GM23248 (cell line): ENCODE measurements around the gene SPAG6. TPM values are rescaled to one million over a fixed set of nuclear protein-coding genes. Genes with fewer than 3 reads are reported as not detected.
A peak's percentile ranks its signal among the peaks of the same experiment; 100 is the strongest.

ENCODE experiments used
- DNase-seq: peaks from one replicate; pipeline ENCODE4 v3.0.0-alpha.2; 2015
- H2AFZ ChIP-seq: fragments of 200-600 bp; sonication (generic); 2 replicates; pipeline ENCODE4 v1.6.1; 2016; ENCODE audit warnings: antibody characterized with exemption
- H3F3A ChIP-seq: fragments of 200-600 bp; sonication (generic); 2 replicates; pipeline ENCODE4 v1.6.1; 2016; ENCODE audit warnings: mild to moderate bottlenecking, antibody characterized with exemption, mixed run types; ENCODE audit not compliant: insufficient read depth
- H3K27ac ChIP-seq: fragments of 200-600 bp; sonication (generic); 2 replicates; pipeline ENCODE4 v1.5.1; 2016; ENCODE audit warnings: mild to moderate bottlenecking
- H3K27me3 ChIP-seq: fragments of 200-600 bp; sonication (generic); replicated peaks from 2 replicates; pipeline ENCODE4 v1.6.1; 2016; ENCODE audit warnings: mild to moderate bottlenecking; ENCODE audit not compliant: insufficient read depth
- H3K36me3 ChIP-seq: fragments of 200-600 bp; sonication (generic); 2 replicates; pipeline ENCODE4 v1.6.1; 2016; ENCODE audit warnings: low read depth, mild to moderate bottlenecking
- H3K4me1 ChIP-seq: fragments of 200-600 bp; sonication (generic); 2 replicates; pipeline ENCODE4 v1.6.1; 2016; ENCODE audit warnings: mild to moderate bottlenecking; ENCODE audit not compliant: insufficient read depth
- H3K4me2 ChIP-seq: fragments of 200-600 bp; sonication (generic); one replicate; pipeline ENCODE4 v1.6.1; 2016; ENCODE audit warnings: mild to moderate bottlenecking; ENCODE audit not compliant: unreplicated experiment
- H3K4me3 ChIP-seq: fragments of 200-600 bp; sonication (generic); 2 replicates; pipeline ENCODE4 v1.5.1; 2016; ENCODE audit warnings: mild to moderate bottlenecking
- H3K79me2 ChIP-seq: fragments of 200-600 bp; sonication (generic); 2 replicates; pipeline ENCODE4 v1.6.1; 2016; ENCODE audit warnings: mild to moderate bottlenecking; ENCODE audit not compliant: insufficient read depth
- H3K9ac ChIP-seq: fragments of 200-600 bp; sonication (generic); 2 replicates; pipeline ENCODE4 v1.6.1; 2016; ENCODE audit warnings: mild to moderate bottlenecking
- H3K9me2 ChIP-seq: fragments of 200-600 bp; sonication (generic); 2 replicates; pipeline ENCODE4 v1.6.1; 2016; ENCODE audit warnings: mixed run types, mild to moderate bottlenecking, moderate library complexity; ENCODE audit not compliant: insufficient read depth
- H3K9me3 ChIP-seq: fragments of 200-600 bp; sonication (generic); one replicate; pipeline ENCODE4 v1.6.1; 2017; ENCODE audit warnings: low read depth
- H4K20me1 ChIP-seq: fragments of 200-600 bp; sonication (generic); 2 replicates; pipeline ENCODE4 v1.6.0; 2016; ENCODE audit not compliant: insufficient read depth
- EZH2 ChIP-seq: fragments of 200-600 bp; sonication (generic); IDR thresholded peaks from 2 replicates; pipeline ENCODE4 v1.6.1; 2018; ENCODE audit warnings: antibody characterized with exemption, mild to moderate bottlenecking; ENCODE audit not compliant: insufficient read depth, poor library complexity, severe bottlenecking
- EZH2phosphoT487 ChIP-seq: fragments of 200-600 bp; sonication (generic); IDR thresholded peaks from 2 replicates; pipeline ENCODE4 v1.6.1; 2018; ENCODE audit warnings: antibody characterized with exemption, moderate library complexity, mild to moderate bottlenecking, low read depth; ENCODE audit not compliant: insufficient read depth
- WGBS, 2 experiments: methylation state at CpG; one replicate each; pipeline ENCODE4 v1.1.6; 2015 to 2017; ENCODE audit warnings: low lambda C conversion rate in 2 of 2, low coverage in 1 of 2; ENCODE audit errors: missing lambda C conversion rate in 2 of 2; 5-methylcytosine and 5-hydroxymethylcytosine counted together
- in situ Hi-C: fragments of 300-500 bp; cut with MboI; formaldehyde crosslinking; loops from 2 replicates; pipeline ENCODE4 v1.15.0; 2020
- polyA plus RNA-seq: library from polyadenylated mRNA; unstranded; fragments of >200 nt; fragmentation: Nextera tagmentation; extraction: Ambion mirVana; gene quantifications from 2 replicates; pipeline ENCODE4 v1.2.1, GENCODE V29; 2016
- total RNA-seq: library from RNA; depleted of rRNA; stranded (reverse); fragments of >200 nt; shearing (Covaris generic); gene quantifications from 2 replicates; pipeline ENCODE4 v1.2.3, GENCODE V29; 2014; rRNA removed

Gene SPAG6
- total RNA-seq (not detected in 2 replicates), polyA plus RNA-seq (not detected in 2 replicates)

- 12 to 13% methylated on average over 71 to 75 of the region's 83 CpGs for WGBS, 2 experiments
- Histone ChIP-seq H2AFZ (peak within 1 kb of the TSS; percentile 19), H3K27ac (no peak within 1 kb of the TSS), H3K4me1 (no peaks in the 10 kb centered on the region), H3K9ac (no peak within 1 kb of the TSS), H3K79me2 (no peaks in the 10 kb centered on the region), H3K9me2 (no peaks in the 10 kb centered on the region), H3K27me3 (peaks cover 74% of the 10 kb centered on the region), H3K4me3 (no peak within 1 kb of the TSS), H4K20me1 (no peaks in the 10 kb centered on the region), H3K4me2 (no peak within 1 kb of the TSS), H3F3A (no peaks in the 10 kb centered on the region), H3K9me3 (no peaks in the 10 kb centered on the region), H3K36me3 (no peaks in the 10 kb centered on the region)
- peak; percentile 33 for DNase-seq
- in situ Hi-C loops, result no loop called here
- TF ChIP-seq EZH2, result no peak
- no peak for TF ChIP-seq EZH2phosphoT487
Measured at GRCh38 chr10:22345301-22346095, at the start of gene SPAG6. Gene SPAG6 (plus strand): TSS chr10:22345496. CDS start chr10:22345612, 116 bp downstream.

DNA sequence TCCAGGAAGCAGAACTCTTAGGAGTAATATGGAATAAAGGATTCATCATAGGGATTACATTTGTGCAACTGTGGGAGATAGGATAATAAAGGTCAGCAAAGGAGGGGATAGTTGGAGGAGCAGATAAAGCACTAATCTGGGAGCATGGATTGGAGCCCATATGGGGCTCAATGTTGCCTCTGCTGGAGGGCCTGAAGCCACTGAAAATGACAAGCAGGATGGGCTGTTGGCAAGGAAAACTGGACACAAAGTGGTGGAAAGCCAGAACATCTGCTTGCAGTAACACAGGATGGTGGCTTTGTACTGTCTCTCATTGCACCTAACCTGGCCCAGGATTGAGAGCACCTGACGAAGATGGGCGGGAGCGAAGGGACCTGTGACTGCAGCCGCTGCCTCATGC is 44.1 kb upstream of the SPAG6 start:
- in situ Hi-C loops, result no loop called here
- no peaks in the 10 kb centered on the region for H3K9me3 ChIP-seq
- 87 to 95% methylated on average over 4 of the region's 4 CpGs for WGBS, 2 experiments

GRCh38 chr10:22303461-22303860 is 41.8 kb upstream of the SPAG6 start:
- no peak overlapping the region for H3K4me2 ChIP-seq
- no peak for DNase-seq
- peaks cover 6% of the 10 kb centered on the region for H3K4me1 ChIP-seq
- no peaks in the 10 kb centered on the region for H3K9me3 ChIP-seq
- no peaks in the 10 kb centered on the region for H3K36me3 ChIP-seq
- H3K27me3 ChIP-seq, result no peaks in the 10 kb centered on the region
- in situ Hi-C loops, result no loop called here
- H3K9me2 ChIP-seq, result no peaks in the 10 kb centered on the region
- H4K20me1 ChIP-seq, result no peaks in the 10 kb centered on the region
- WGBS, 2 experiments, result 95 to 97% methylated on average over 3 of the region's 3 CpGs
- H3K27ac ChIP-seq, result no peak overlapping the region
- no peaks in the 10 kb centered on the region for H3F3A ChIP-seq
- no peak overlapping the region for H3K9ac ChIP-seq
- TF ChIP-seq EZH2 (no peak), EZH2phosphoT487 (no peak)
- no peak overlapping the region for H2AFZ ChIP-seq
- H3K79me2 ChIP-seq, result no peaks in the 10 kb centered on the region
- no peak overlapping the region for H3K4me3 ChIP-seq

More for the DNA sequence above, 44.1 kb upstream of the SPAG6 start:
- H2AFZ ChIP-seq, result no peak overlapping the region
- no peak overlapping the region for H3K4me2 ChIP-seq
- H3F3A ChIP-seq, result no peaks in the 10 kb centered on the region
- H3K27me3 ChIP-seq, result no peaks in the 10 kb centered on the region
- H3K36me3 ChIP-seq, result no peaks in the 10 kb centered on the region
- no peak for DNase-seq
- H3K4me1 ChIP-seq, result no peaks in the 10 kb centered on the region
- no peak overlapping the region for H3K9ac ChIP-seq
- H4K20me1 ChIP-seq, result no peaks in the 10 kb centered on the region
- H3K4me3 ChIP-seq, result no peak overlapping the region
- no peak overlapping the region for H3K27ac ChIP-seq
- TF ChIP-seq EZH2phosphoT487, result no peak
- no peaks in the 10 kb centered on the region for H3K79me2 ChIP-seq
- H3K9me2 ChIP-seq, result no peaks in the 10 kb centered on the region

GRCh38 chr10:22305721-22306120 is 39.6 kb upstream of the SPAG6 start:
- no peaks in the 10 kb centered on the region for H3K27me3 ChIP-seq
- H3K4me2 ChIP-seq, result no peak overlapping the region
- no peak for TF ChIP-seq EZH2phosphoT487
- TF ChIP-seq EZH2, result no peak
- WGBS, 2 experiments, result 70 to 73% methylated on average over 2 of the region's 2 CpGs
- in situ Hi-C loops, result no loop called here
- peaks cover 8% of the 10 kb centered on the region for H3K4me1 ChIP-seq
- H3K27ac ChIP-seq, result no peak overlapping the region
- no peak overlapping the region for H3K9ac ChIP-seq
- H3K9me3 ChIP-seq, result no peaks in the 10 kb centered on the region
- H4K20me1 ChIP-seq, result no peaks in the 10 kb centered on the region
- no peak overlapping the region for H3K4me3 ChIP-seq
- no peaks in the 10 kb centered on the region for H3K79me2 ChIP-seq
- H3K9me2 ChIP-seq, result no peaks in the 10 kb centered on the region
- H3F3A ChIP-seq, result no peaks in the 10 kb centered on the region
- no peaks in the 10 kb centered on the region for H3K36me3 ChIP-seq
- no peak for DNase-seq
- H2AFZ ChIP-seq, result no peak overlapping the region
